ENCODE results near the gene KIAA0232.
"Not testable (repeated sequence)": the region's sequence is repeated elsewhere in the genome, so short reads cannot be mapped to it uniquely, and the experiment has no call there.

The KIAA0232 gene

GRCh38 chr4:6812766-6813165 is 30.2 kb downstream of the KIAA0232 start:
- no peak for DNase-seq

- DNase-seq: no peak
Measured at GRCh38 chr4:6813725-6814124, 31.2 kb downstream of the KIAA0232 start.

GRCh38 chr4:6815029-6815836 is 32.7 kb downstream of the KIAA0232 start:
- no peak for DNase-seq

GRCh38 chr4:6819295-6819694 is 36.8 kb downstream of the KIAA0232 start:
- DNase-seq: no peak

- DNase-seq: no peak
Measured at GRCh38 chr4:6820695-6821094, 38.2 kb downstream of the KIAA0232 start.

- DNase-seq: no peak
Measured at GRCh38 chr4:6824071-6824470, 41.5 kb downstream of the KIAA0232 start.

GRCh38 chr4:6824772-6825402 is 42.4 kb downstream of the KIAA0232 start:
- no peak for DNase-seq

GRCh38 chr4:6825403-6825802 is 42.9 kb downstream of the KIAA0232 start:
- DNase-seq: no peak

GRCh38 chr4:6826781-6827508 is 44.4 kb downstream of the KIAA0232 start:
- DNase-seq: no peak

- DNase-seq: no peak
Measured at GRCh38 chr4:6829086-6829485, 46.6 kb downstream of the KIAA0232 start.

- DNase-seq: no peak
Measured at GRCh38 chr4:6834867-6835266, 52.3 kb downstream of the KIAA0232 start.

- not testable (repeated sequence) for DNase-seq
Measured at GRCh38 chr4:6835616-6836015, 53.1 kb downstream of the KIAA0232 start.

GRCh38 chr4:6837106-6837505 is 54.6 kb downstream of the KIAA0232 start:
- DNase-seq: not testable (repeated sequence)

- DNase-seq: no peak
Measured at GRCh38 chr4:6839579-6839978, 57.1 kb downstream of the KIAA0232 start.

- DNase-seq: no peak
Measured at GRCh38 chr4:6840062-6840976, 57.8 kb downstream of the KIAA0232 start.

- DNase-seq: no peak
Measured at GRCh38 chr4:6845027-6845426, 62.5 kb downstream of the KIAA0232 start.

GRCh38 chr4:6845574-6845973 is 63.0 kb downstream of the KIAA0232 start:
- no peak for DNase-seq

GRCh38 chr4:6847178-6847577 is 64.7 kb downstream of the KIAA0232 start:
- DNase-seq: no peak

- DNase-seq: no peak
Measured at GRCh38 chr4:6848717-6849305, 66.3 kb downstream of the KIAA0232 start.

- DNase-seq: no peak
Measured at GRCh38 chr4:6849691-6850090, 67.2 kb downstream of the KIAA0232 start.

GRCh38 chr4:6851431-6851830 is 68.9 kb downstream of the KIAA0232 start:
- no peak for DNase-seq

GRCh38 chr4:6851962-6852361 is 69.4 kb downstream of the KIAA0232 start:
- DNase-seq: no peak
